ENCODE data around the gene ANXA4.

- TF ChIP-seq TAF1 (IDR thresholded peaks at IDR 0.05; ENCODE audit: low read depth, low read length), result no peak
- no peak for TF ChIP-seq POLR2AphosphoS5 (IDR thresholded peaks at IDR 0.05; ENCODE audit: low read depth, low read length)
Measured at GRCh38 chr2:69785358-69785757, 43.4 kb downstream of the ANXA4 start.
